H9 (cell line): ENCODE data around the gene RYR3. TPM values are rescaled to one million over a fixed set of nuclear protein-coding genes. Genes with fewer than 3 reads are reported as not detected.

Experiments
- DNase-seq: peaks from one replicate; pipeline ENCODE4 v3.0.0-alpha.2; 2017
- H2AFZ ChIP-seq: one replicate; pipeline ENCODE4 v1.6.1; 2013; ENCODE audit warnings: mild to moderate bottlenecking, low read length, control low read depth, moderate library complexity
- H2AK5ac ChIP-seq: 2 replicates; pipeline ENCODE4 v1.6.1; 2013; ENCODE audit warnings: low read length, control low read depth, mixed read lengths; ENCODE audit not compliant: insufficient read length
- H2BK120ac ChIP-seq: one replicate; pipeline ENCODE4 v1.6.1; 2013; ENCODE audit warnings: low read depth, mild to moderate bottlenecking, low read length, control low read depth, inconsistent platforms; ENCODE audit not compliant: poor library complexity, severe bottlenecking
- H2BK12ac ChIP-seq: 2 replicates; pipeline ENCODE4 v1.6.1; 2013; ENCODE audit warnings: low read length, control low read depth, mixed read lengths, low read depth; ENCODE audit not compliant: insufficient read length
- H2BK15ac ChIP-seq: 2 replicates; pipeline ENCODE4 v1.6.1; 2013; ENCODE audit warnings: low read depth, low read length, control low read depth
- H2BK20ac ChIP-seq: one replicate; pipeline ENCODE4 v1.6.1; 2013; ENCODE audit warnings: low read depth, mild to moderate bottlenecking, low read length, control low read depth, inconsistent platforms; ENCODE audit not compliant: poor library complexity, severe bottlenecking
- H2BK5ac ChIP-seq: 2 replicates; pipeline ENCODE4 v1.6.1; 2013; ENCODE audit warnings: low read length, control low read depth, mixed read lengths; ENCODE audit not compliant: insufficient read length
- H3K14ac ChIP-seq: 2 replicates; pipeline ENCODE4 v1.6.1; 2013; ENCODE audit warnings: low read length, control low read depth; ENCODE audit not compliant: insufficient read depth
- H3K18ac ChIP-seq: 2 replicates; pipeline ENCODE4 v1.6.1; 2013; ENCODE audit warnings: low read depth, mild to moderate bottlenecking, mixed read lengths, low read length, control low read depth; ENCODE audit not compliant: insufficient read length
- H3K23ac ChIP-seq: 2 replicates; pipeline ENCODE4 v1.6.1; 2013; ENCODE audit warnings: low read length, control low read depth, mixed read lengths, low read depth; ENCODE audit not compliant: insufficient read length
- H3K23me2 ChIP-seq: 2 replicates; pipeline ENCODE4 v1.6.1; 2013; ENCODE audit warnings: low read depth, mild to moderate bottlenecking, mixed read lengths, low read length, control low read depth; ENCODE audit not compliant: insufficient read length, poor library complexity, severe bottlenecking
- H3K27ac ChIP-seq: 2 replicates; pipeline ENCODE4 v1.5.1; 2013; ENCODE audit warnings: low read length, control low read depth, mixed read lengths, low read depth; ENCODE audit not compliant: insufficient read length
- H3K27me3 ChIP-seq: 2 replicates; pipeline ENCODE4 v1.6.1; 2013; ENCODE audit warnings: low read length, control low read depth, inconsistent platforms; ENCODE audit not compliant: insufficient read depth
- H3K4ac ChIP-seq: 2 replicates; pipeline ENCODE4 v1.6.1; 2013; ENCODE audit warnings: low read depth, mild to moderate bottlenecking, control low read depth, inconsistent platforms, low read length, moderate library complexity
- H3K4me1 ChIP-seq: 2 replicates; pipeline ENCODE4 v1.6.1; 2013; ENCODE audit warnings: low read length, control low read depth, inconsistent platforms; ENCODE audit not compliant: insufficient read depth
- H3K4me2 ChIP-seq: 2 replicates; pipeline ENCODE4 v1.6.1; 2013; ENCODE audit warnings: low read length, control low read depth, mixed read lengths; ENCODE audit not compliant: insufficient read length, insufficient read depth
- H3K56ac ChIP-seq: 2 replicates; pipeline ENCODE4 v1.6.1; 2013; ENCODE audit warnings: low read depth, mild to moderate bottlenecking, mixed read lengths, low read length, control low read depth; ENCODE audit not compliant: insufficient read length
- H3K79me1 ChIP-seq: 2 replicates; pipeline ENCODE4 v1.6.1; 2013; ENCODE audit warnings: low read depth, mild to moderate bottlenecking, moderate library complexity, low read length, control low read depth, inconsistent platforms; ENCODE audit not compliant: insufficient read depth, poor library complexity, severe bottlenecking
- H3K79me2 ChIP-seq: 2 replicates; pipeline ENCODE4 v1.6.1; 2013; ENCODE audit warnings: low read length, control low read depth, inconsistent platforms; ENCODE audit not compliant: insufficient read depth
- H3K9ac ChIP-seq: 2 replicates; pipeline ENCODE4 v1.6.1; 2013; ENCODE audit warnings: low read length, control low read depth, mixed read lengths; ENCODE audit not compliant: insufficient read length; ENCODE audit errors: extremely low read depth
- H3K9me3 ChIP-seq: one replicate; pipeline ENCODE4 v1.6.1; 2013; ENCODE audit warnings: low read depth, low read length, inconsistent platforms; ENCODE audit not compliant: control insufficient read depth
- H3T11ph ChIP-seq: one replicate; pipeline ENCODE4 v1.6.1; 2013; ENCODE audit warnings: mild to moderate bottlenecking, low read length, control low read depth, inconsistent platforms
- H4K20me1 ChIP-seq: one replicate; pipeline ENCODE4 v1.6.1; 2013; ENCODE audit not compliant: control insufficient read depth, insufficient read length, insufficient read depth
- H4K5ac ChIP-seq: 2 replicates; pipeline ENCODE4 v1.6.1; 2013; ENCODE audit warnings: low read depth, mild to moderate bottlenecking, mixed read lengths, low read length, control low read depth; ENCODE audit not compliant: insufficient read length
- H4K8ac ChIP-seq: replicated peaks from 2 replicates; pipeline ENCODE4 v1.6.1; 2013; ENCODE audit warnings: low read length, control low read depth, mixed read lengths, low read depth; ENCODE audit not compliant: insufficient read length
- H4K91ac ChIP-seq: 2 replicates; pipeline ENCODE4 v1.6.1; 2013; ENCODE audit warnings: low read depth, mild to moderate bottlenecking, moderate library complexity, mixed read lengths, low read length, control low read depth; ENCODE audit not compliant: insufficient read length
- H3K27ac Mint-ChIP-seq, 3 experiments: 2 replicates in 2 of 3; 3 replicates in 1 of 3; pipeline ENCODE4 v1.8.0; 2020 to 2021; ENCODE audit warnings: mixed read lengths in 3 of 3, mild to moderate bottlenecking in 1 of 3, moderate library complexity in 1 of 3
- H3K27me3 Mint-ChIP-seq: 2 replicates; pipeline ENCODE4 v1.8.0; 2021; ENCODE audit warnings: low read depth, mild to moderate bottlenecking, moderate library complexity, mixed read lengths
- H3K36me3 Mint-ChIP-seq, 3 experiments: 2 replicates in 2 of 3; 3 replicates in 1 of 3; pipeline ENCODE4 v1.8.0; 2020 to 2021; ENCODE audit warnings: low read depth in 3 of 3, mixed read lengths in 3 of 3; ENCODE audit not compliant: insufficient read depth in 1 of 3
- H3K4me1 Mint-ChIP-seq, 2 experiments: 2 replicates each; pipeline ENCODE4 v1.8.0; 2020; ENCODE audit warnings: mixed read lengths in 2 of 2
- H3K4me3 Mint-ChIP-seq, 2 experiments: 2 replicates in 1 of 2; 3 replicates in 1 of 2; pipeline ENCODE4 v1.8.0; 2020 to 2021; ENCODE audit warnings: mild to moderate bottlenecking in 2 of 2, mixed read lengths in 2 of 2, moderate library complexity in 1 of 2
- H3K9me3 Mint-ChIP-seq, 2 experiments: 2 replicates in 1 of 2; 3 replicates in 1 of 2; pipeline ENCODE4 v1.8.0; 2020; ENCODE audit warnings: mild to moderate bottlenecking in 2 of 2, mixed read lengths in 2 of 2, moderate library complexity in 1 of 2
- WGBS: extraction: QIAGEN DNeasy Blood & Tissue Kit; methylation state at CpG from one replicate; pipeline ENCODE4 v1.1.7; 2013; ENCODE audit warnings: missing lambda C conversion rate, low lambda C conversion rate, mixed read lengths; ENCODE audit not compliant: insufficient read length; ENCODE audit errors: extremely low coverage; 5-methylcytosine and 5-hydroxymethylcytosine counted together
- total RNA-seq: library from RNA; stranded (reverse); gene quantifications from 2 replicates; pipeline ENCODE4 v1.2.1, GENCODE V29; 2021
- TF ChIP-seq, protein P1 (sequence below): fragments of 200-600 bp; sonication (generic); conservative IDR thresholded peaks from 3 replicates; pipeline ENCODE4 v1.8.0; 2021; ENCODE audit warnings: antibody characterized with exemption, mild to moderate bottlenecking

The RYR3 gene
- total RNA-seq, 1 experiment from 2014 or later: 0.85 TPM

GRCh38 chr15:33517944-33518343, 207.2 kb downstream of the RYR3 start:
- Histone ChIP-seq H3K27me3 (no peaks in the 10 kb centered on the region), H3K23me2 (no peaks in the 10 kb centered on the region), H4K91ac (no peak overlapping the region), H4K5ac (no peak overlapping the region), H3K27ac (no peak overlapping the region), H3K4me1 (no peaks in the 10 kb centered on the region), H2BK120ac (no peak overlapping the region), H3K79me2 (no peaks in the 10 kb centered on the region), H2AK5ac (no peak overlapping the region), H3K9ac (no peak overlapping the region), H3K18ac (no peak overlapping the region), H4K20me1 (no peaks in the 10 kb centered on the region), H2AFZ (no peak overlapping the region), H2BK20ac (no peak overlapping the region), H4K8ac (no peak overlapping the region), H3K56ac (no peak overlapping the region), H2BK5ac (no peak overlapping the region), H3K9me3 (no peaks in the 10 kb centered on the region), H3K14ac (no peak overlapping the region), H3T11ph (no peak overlapping the region), H2BK12ac (no peak overlapping the region), H3K23ac (no peak overlapping the region), H3K4me2 (no peak overlapping the region), H3K4ac (no peak overlapping the region), H2BK15ac (no peak overlapping the region), H3K79me1 (no peaks in the 10 kb centered on the region)
- DNase-seq: no peak
- Mint-ChIP-seq H3K27ac (no peak overlapping the region), H3K9me3 (no peaks in the 10 kb centered on the region), H3K4me3 (no peak overlapping the region), H3K4me1 (peaks cover 2 to 4% of the 10 kb centered on the region in 2 experiments; a peak in 2 of 4 replicates), H3K27me3 (no peaks in the 10 kb centered on the region), H3K36me3 (no peaks in the 10 kb centered on the region)
- TF ChIP-seq, protein P1, sequence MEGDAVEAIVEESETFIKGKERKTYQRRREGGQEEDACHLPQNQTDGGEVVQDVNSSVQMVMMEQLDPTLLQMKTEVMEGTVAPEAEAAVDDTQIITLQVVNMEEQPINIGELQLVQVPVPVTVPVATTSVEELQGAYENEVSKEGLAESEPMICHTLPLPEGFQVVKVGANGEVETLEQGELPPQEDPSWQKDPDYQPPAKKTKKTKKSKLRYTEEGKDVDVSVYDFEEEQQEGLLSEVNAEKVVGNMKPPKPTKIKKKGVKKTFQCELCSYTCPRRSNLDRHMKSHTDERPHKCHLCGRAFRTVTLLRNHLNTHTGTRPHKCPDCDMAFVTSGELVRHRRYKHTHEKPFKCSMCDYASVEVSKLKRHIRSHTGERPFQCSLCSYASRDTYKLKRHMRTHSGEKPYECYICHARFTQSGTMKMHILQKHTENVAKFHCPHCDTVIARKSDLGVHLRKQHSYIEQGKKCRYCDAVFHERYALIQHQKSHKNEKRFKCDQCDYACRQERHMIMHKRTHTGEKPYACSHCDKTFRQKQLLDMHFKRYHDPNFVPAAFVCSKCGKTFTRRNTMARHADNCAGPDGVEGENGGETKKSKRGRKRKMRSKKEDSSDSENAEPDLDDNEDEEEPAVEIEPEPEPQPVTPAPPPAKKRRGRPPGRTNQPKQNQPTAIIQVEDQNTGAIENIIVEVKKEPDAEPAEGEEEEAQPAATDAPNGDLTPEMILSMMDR: no peak
- no CpG with 5 or more reads among the region's 2 CpGs for WGBS
